Activated naive CD4-positive, alpha-beta T cell treated with anti-CD3 and anti-CD28 coated beads, Interleukin-2, amount 10 ng/mL, durations not matched to agents 5 hours and 36 hours (primary cell): ENCODE results near the gene DHRS9. TPM values are rescaled to one million over a fixed set of nuclear protein-coding genes. Genes with fewer than 3 reads are reported as not detected.

Source experiments
- total RNA-seq, 2 experiments: library from RNA; stranded (reverse); gene quantifications; one replicate each; pipeline ENCODE4 v1.2.3, GENCODE V29; 2021

The DHRS9 gene
- not detected for total RNA-seq

GRCh38 chr2:169069341-169069740 is at the start of gene DHRS9:
Gene DHRS9 (plus strand): TSS chr2:169069563. CDS start chr2:169081582, 12,019 bp downstream.

GRCh38 chr2:169031202-169031601 is 38.2 kb upstream of the DHRS9 start, which contains the start of gene ABCB11:
Gene ABCB11 (minus strand): TSS chr2:169031324. CDS start chr2:169018125, 13,199 bp downstream.

Other genes starting within 250 kb of the DHRS9 start
- 10 to 100 TPM; 32.1 to 34.3 TPM for gene SPC25, start 179.1 kb upstream of the DHRS9 start, total RNA-seq
- not detected for gene G6PC2, start 168.3 kb upstream of the DHRS9 start, total RNA-seq
- gene ABCB11, start 38.2 kb upstream of the DHRS9 start, total RNA-seq = not detected